ENCODE measurements around the gene MYO9A. TPM values are rescaled to one million over a fixed set of nuclear protein-coding genes. Genes with fewer than 3 reads are reported as not detected.

The MYO9A gene, protein sequence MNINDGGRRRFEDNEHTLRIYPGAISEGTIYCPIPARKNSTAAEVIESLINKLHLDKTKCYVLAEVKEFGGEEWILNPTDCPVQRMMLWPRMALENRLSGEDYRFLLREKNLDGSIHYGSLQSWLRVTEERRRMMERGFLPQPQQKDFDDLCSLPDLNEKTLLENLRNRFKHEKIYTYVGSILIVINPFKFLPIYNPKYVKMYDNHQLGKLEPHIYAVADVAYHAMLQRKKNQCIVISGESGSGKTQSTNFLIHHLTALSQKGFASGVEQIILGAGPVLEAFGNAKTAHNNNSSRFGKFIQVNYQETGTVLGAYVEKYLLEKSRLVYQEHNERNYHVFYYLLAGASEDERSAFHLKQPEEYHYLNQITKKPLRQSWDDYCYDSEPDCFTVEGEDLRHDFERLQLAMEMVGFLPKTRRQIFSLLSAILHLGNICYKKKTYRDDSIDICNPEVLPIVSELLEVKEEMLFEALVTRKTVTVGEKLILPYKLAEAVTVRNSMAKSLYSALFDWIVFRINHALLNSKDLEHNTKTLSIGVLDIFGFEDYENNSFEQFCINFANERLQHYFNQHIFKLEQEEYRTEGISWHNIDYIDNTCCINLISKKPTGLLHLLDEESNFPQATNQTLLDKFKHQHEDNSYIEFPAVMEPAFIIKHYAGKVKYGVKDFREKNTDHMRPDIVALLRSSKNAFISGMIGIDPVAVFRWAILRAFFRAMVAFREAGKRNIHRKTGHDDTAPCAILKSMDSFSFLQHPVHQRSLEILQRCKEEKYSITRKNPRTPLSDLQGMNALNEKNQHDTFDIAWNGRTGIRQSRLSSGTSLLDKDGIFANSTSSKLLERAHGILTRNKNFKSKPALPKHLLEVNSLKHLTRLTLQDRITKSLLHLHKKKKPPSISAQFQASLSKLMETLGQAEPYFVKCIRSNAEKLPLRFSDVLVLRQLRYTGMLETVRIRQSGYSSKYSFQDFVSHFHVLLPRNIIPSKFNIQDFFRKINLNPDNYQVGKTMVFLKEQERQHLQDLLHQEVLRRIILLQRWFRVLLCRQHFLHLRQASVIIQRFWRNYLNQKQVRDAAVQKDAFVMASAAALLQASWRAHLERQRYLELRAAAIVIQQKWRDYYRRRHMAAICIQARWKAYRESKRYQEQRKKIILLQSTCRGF (N-terminal part only)
- 12.0 TPM for polyA plus RNA-seq
- long read RNA-seq, donor 1, result 0 reads
- long read RNA-seq, donor 2, full-length matches to known transcripts, result 2 of 2 reads
- long read RNA-seq, donor 2, partial matches to known transcripts, result 0 of 2 reads
- long read RNA-seq, donor 2, other reads (novel, unspliced or antisense), result 0 of 2 reads
- long read RNA-seq, donor 3, result 0 reads
- long read RNA-seq, donor 4, result 0 reads
- long read RNA-seq, donor 5, result 0 reads
- long read RNA-seq, donor 6, result 0 reads
- long read RNA-seq, donor 7, result 0 reads
- long read RNA-seq, donor 8, result 0 reads
- long read RNA-seq, donor 9, result 0 reads
- long read RNA-seq, donor 10, partial matches to known transcripts, result 0 of 2 reads
- long read RNA-seq, donor 10, other reads (novel, unspliced or antisense), result 0 of 2 reads
- long read RNA-seq, donor 11, result 0 reads

DNA sequence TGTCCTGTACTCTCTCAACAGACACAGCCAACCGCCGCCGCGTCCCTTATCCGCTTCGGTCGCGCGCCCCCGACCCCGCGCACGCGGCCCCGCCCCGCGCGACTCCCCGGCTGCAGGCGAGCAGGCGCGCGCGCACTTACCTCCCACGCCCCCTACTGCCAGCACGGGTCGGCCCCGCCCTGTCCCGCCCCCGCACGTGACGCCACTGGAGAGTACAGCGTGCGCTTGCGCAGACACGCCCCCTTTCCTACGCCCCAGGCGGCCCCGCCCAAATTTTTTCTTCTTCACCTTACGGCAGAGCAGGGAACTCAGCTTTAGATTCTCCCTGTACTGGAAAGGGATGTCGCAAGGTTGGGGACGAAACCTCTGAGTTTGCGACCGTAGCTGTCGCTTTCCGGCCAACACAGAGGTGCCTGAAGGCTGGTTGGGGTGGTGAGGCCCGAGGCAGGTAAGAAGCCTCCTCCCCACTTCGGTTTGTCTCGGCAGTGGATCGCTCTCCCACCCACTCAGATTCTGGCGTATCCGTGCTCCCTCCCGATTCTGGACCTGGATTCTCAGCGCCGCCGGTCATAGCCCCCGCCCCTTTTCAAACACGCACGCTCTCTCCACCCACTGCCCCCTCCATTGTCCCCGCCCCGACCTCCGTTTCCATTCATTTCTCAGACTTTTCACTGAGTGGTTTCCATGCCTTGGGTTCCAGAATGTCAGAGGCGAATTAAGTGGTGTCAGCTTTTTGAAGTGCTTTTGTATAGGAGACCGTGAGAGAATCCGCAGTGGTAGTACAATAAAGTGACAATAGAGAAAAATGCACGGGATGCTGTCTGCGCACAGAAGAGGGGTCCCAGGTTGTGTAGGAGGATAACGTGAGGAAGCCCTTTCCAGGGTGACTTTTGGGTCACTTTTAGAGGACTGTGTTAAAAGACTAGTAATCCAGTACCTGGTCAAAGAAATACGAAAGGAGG, at the start of gene MYO9A, which contains the start of gene SENP8:
Gene MYO9A (minus strand): TSS at position 134 of the 962 bp plus-strand sequence. CDS start 71,587 bp downstream, outside the sequence.
Gene SENP8 (plus strand): TSS at position 387 of the 962 bp plus-strand sequence. CDS start 21,221 bp downstream, outside the sequence.
- no peaks in the 10 kb centered on the region for H3K36me3 ChIP-seq (ENCODE audit: control insufficient read depth, insufficient read depth, low read length)
- peak within 1 kb of the TSS; percentile 92 for H3K27ac ChIP-seq (ENCODE audit: low read length)
- H3K4me3 ChIP-seq (ENCODE audit: low read length), result peak within 1 kb of the TSS; percentile 93
- H3K4me1 ChIP-seq (ENCODE audit: control insufficient read depth, insufficient read depth, low read length), result peaks cover 4% of the 10 kb centered on the region
- H3K27me3 ChIP-seq (ENCODE audit: control insufficient read depth, insufficient read depth, low read length), result no peaks in the 10 kb centered on the region
- peak; percentile 99 for DNase-seq
- H3K9me3 ChIP-seq (ENCODE audit: control insufficient read depth, low read depth, low read length), result no peaks in the 10 kb centered on the region
- 3% methylated on average over 3 of the region's 69 CpGs for WGBS (ENCODE audit: insufficient coverage, low lambda C conversion rate)

DNA sequence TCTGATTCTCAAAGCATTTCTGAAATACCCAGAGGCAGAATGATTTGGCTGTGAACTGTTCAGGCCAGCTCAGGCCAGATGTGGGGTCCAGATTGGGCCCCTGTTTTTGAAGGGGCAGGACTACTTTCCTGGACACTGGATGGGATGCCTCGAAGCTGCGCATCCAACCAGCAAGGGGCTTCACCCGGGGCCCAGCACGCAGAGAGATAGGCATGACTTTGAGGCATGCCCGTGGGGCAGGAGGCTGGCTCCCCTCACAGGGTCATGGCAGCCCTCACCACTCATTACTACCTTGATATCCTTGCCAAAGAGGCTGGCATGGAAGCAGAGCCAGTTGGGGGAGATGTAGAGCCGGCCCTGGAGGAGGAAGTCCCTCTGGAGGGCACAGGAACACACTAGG, 49.5 kb upstream of the MYO9A start:
- Histone ChIP-seq H3K4me1 (ENCODE audit: control insufficient read depth, insufficient read depth, low read length) (peaks cover 28% of the 10 kb centered on the region), H3K36me3 (ENCODE audit: control insufficient read depth, insufficient read depth, low read length) (peaks cover 6% of the 10 kb centered on the region), H3K27me3 (ENCODE audit: control insufficient read depth, insufficient read depth, low read length) (no peaks in the 10 kb centered on the region), H3K4me3 (ENCODE audit: low read length) (no peak overlapping the region), H3K27ac (ENCODE audit: low read length) (no peak overlapping the region), H3K9me3 (ENCODE audit: control insufficient read depth, low read depth, low read length) (no peaks in the 10 kb centered on the region)
- WGBS (ENCODE audit: insufficient coverage, low lambda C conversion rate), result no CpG with 5 or more reads among the region's 6 CpGs
- DNase-seq, result no peak

DNA sequence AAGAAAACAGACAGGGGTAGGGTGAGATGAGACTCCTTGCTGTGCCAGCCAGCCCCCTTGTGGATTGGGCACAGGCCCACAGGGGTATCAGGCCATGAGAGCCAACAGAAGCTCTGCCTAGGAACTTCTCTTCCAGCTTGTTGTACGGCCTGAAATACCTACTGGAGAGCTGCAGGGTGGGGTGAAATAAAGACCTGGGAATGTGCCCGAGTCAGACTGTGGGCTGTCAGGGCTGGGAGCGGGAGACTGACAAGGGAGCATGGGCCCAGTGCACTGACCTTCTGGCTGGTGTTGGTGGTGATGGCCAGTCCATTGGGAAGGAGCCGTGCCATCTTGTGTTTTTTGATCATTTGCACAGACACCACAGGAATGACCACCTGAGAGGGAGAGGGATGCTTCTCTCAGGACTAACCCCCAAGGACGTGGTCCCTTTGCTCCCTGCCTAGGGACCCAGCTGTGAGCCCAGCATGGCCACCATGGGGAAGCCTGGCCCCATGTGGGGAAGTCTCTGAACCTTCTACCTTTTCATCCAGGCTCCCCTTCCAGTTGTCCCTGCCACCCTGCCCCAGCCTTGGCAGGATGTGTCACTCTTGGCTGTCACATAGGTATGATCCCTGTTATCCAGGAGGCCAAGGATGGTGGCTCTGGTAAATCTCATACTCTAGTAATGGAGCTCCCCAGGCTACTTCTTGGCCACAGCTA, 48.9 kb upstream of the MYO9A start:
- H3K27me3 ChIP-seq (ENCODE audit: control insufficient read depth, insufficient read depth, low read length), result no peaks in the 10 kb centered on the region
- peaks cover 30% of the 10 kb centered on the region for H3K4me1 ChIP-seq (ENCODE audit: control insufficient read depth, insufficient read depth, low read length)
- no peak overlapping the region for H3K4me3 ChIP-seq (ENCODE audit: low read length)
- H3K27ac ChIP-seq (ENCODE audit: low read length), result no peak overlapping the region
- no CpG with 5 or more reads among the region's 5 CpGs for WGBS (ENCODE audit: insufficient coverage, low lambda C conversion rate)
- H3K9me3 ChIP-seq (ENCODE audit: control insufficient read depth, low read depth, low read length), result no peaks in the 10 kb centered on the region
- peaks cover 6% of the 10 kb centered on the region for H3K36me3 ChIP-seq (ENCODE audit: control insufficient read depth, insufficient read depth, low read length)
- no peak for DNase-seq

DNA sequence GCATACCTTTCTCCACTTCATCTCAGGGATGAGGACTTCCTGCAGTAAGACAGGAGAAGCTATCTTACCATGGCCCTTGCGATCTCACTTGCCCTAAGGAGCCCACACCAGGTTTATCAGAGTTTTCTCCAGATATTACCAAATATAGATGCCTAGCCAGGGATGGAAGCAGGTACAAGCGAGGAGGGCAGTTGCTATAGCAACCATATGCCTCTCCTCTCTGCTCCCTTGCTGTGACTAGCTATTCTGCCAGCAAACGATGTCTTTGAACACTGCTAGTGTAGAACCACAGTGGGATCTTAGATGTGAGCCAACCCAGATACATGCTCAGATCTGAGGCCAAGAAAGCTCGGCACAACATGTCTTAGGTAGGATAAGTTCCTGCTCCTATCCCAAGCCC, 45.8 kb upstream of the MYO9A start:
- no CpG with 5 or more reads among the region's 4 CpGs for WGBS (ENCODE audit: insufficient coverage, low lambda C conversion rate)
- Histone ChIP-seq H3K9me3 (ENCODE audit: control insufficient read depth, low read depth, low read length) (no peaks in the 10 kb centered on the region), H3K36me3 (ENCODE audit: control insufficient read depth, insufficient read depth, low read length) (peaks cover 6% of the 10 kb centered on the region), H3K27ac (ENCODE audit: low read length) (no peak overlapping the region), H3K4me1 (ENCODE audit: control insufficient read depth, insufficient read depth, low read length) (peaks cover 19% of the 10 kb centered on the region), H3K4me3 (ENCODE audit: low read length) (no peak overlapping the region), H3K27me3 (ENCODE audit: control insufficient read depth, insufficient read depth, low read length) (no peaks in the 10 kb centered on the region)
- no peak for DNase-seq

DNA sequence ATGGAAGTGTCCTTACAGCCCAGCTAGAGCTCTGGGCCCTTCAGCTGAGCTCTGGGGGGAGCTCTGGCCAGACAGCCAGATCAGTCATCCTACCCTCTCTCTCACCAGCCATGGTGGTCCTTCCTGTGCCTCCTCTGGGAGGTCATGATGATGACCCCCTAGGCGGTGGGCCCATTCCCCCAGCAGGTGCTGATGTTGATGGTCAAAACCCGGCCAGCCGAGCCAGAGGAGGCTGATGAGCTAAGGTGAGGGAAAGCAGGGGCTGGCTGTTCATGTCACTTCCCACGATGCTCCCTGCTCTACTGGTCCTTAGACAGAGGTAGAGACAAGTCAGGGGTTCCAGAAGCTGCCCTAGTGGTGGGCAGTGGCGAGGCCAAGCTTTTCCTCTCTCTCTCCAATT, 44.6 kb upstream of the MYO9A start:
- Histone ChIP-seq H3K36me3 (ENCODE audit: control insufficient read depth, insufficient read depth, low read length) (peaks cover 6% of the 10 kb centered on the region), H3K27me3 (ENCODE audit: control insufficient read depth, insufficient read depth, low read length) (no peaks in the 10 kb centered on the region), H3K4me1 (ENCODE audit: control insufficient read depth, insufficient read depth, low read length) (peaks cover 11% of the 10 kb centered on the region), H3K9me3 (ENCODE audit: control insufficient read depth, low read depth, low read length) (no peaks in the 10 kb centered on the region), H3K27ac (ENCODE audit: low read length) (no peak overlapping the region), H3K4me3 (ENCODE audit: low read length) (no peak overlapping the region)
- no peak for DNase-seq
- WGBS (ENCODE audit: insufficient coverage, low lambda C conversion rate), result no CpG with 5 or more reads among the region's 5 CpGs

DNA sequence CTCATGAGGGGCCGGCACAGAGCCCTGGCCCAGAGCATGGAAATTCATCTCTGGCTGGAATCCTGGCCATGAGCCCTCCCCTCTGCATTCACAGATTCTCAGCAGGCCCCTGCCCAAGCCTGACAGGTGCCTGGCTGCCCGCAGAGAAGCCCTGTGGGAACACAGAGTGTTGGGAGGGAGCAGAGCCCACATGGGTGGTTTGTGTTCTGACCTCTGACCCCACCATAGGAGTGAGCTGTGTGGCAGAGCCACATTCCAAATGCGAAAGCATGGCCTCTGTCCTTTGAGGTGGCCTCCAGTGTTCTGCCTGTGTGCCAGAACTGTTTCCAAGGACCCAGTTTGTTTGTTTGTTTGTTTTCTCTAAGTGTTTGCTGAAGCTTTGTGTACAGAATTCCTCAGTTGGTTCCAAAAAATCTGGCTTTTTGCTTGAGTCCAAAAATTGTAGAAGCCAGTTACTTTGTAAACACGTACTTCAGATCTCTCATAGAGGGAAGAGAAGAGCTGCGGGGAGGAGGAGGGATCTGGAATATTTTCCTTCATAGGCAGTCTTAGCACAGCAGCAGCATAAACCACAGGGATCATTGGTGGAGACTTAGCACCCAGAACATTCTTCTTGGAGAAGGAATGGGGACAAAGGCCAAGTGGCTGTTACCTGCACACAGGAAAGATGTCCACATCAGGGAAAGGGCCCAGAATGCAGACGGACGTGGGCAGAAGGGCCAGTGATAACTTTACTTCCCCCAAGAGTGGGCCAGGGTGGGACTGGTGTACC, 43.6 kb upstream of the MYO9A start:
- Histone ChIP-seq H3K9me3 (ENCODE audit: control insufficient read depth, low read depth, low read length) (no peaks in the 10 kb centered on the region), H3K4me1 (ENCODE audit: control insufficient read depth, insufficient read depth, low read length) (peaks cover 11% of the 10 kb centered on the region), H3K27me3 (ENCODE audit: control insufficient read depth, insufficient read depth, low read length) (no peaks in the 10 kb centered on the region), H3K4me3 (ENCODE audit: low read length) (no peak overlapping the region), H3K27ac (ENCODE audit: low read length) (no peak overlapping the region), H3K36me3 (ENCODE audit: control insufficient read depth, insufficient read depth, low read length) (peaks cover 3% of the 10 kb centered on the region)
- DNase-seq, result no peak
- no CpG with 5 or more reads among the region's 7 CpGs for WGBS (ENCODE audit: insufficient coverage, low lambda C conversion rate)

DNA sequence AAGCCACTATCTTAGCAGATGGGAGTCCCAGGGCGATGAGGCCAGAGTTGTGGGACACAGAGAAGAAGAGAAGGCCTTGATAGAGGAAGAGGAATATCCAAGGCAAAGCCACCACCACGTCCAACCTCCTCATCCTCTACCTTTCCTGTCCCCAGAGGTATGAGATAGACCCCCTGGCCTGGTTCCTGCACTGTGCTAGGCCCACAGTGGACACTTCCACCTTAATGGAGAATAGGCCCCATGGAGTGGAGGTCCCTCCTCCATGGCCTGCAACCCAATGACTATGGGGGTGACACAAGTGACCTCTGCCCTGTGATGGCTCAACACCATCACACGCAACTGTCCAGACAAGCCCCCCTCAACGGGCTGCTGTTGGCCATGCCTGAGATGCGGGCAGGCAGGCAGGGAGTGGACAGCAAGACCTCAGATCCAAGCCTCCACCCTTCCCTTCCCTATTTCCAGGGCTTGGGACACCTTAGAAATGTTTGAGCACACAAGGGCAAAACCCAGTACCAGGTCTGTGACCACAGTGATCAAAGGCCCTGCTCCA, 42.8 kb upstream of the MYO9A start:
- no peak overlapping the region for H3K4me3 ChIP-seq (ENCODE audit: low read length)
- H3K27me3 ChIP-seq (ENCODE audit: control insufficient read depth, insufficient read depth, low read length), result no peaks in the 10 kb centered on the region
- peaks cover 3% of the 10 kb centered on the region for H3K36me3 ChIP-seq (ENCODE audit: control insufficient read depth, insufficient read depth, low read length)
- H3K4me1 ChIP-seq (ENCODE audit: control insufficient read depth, insufficient read depth, low read length), result peaks cover 11% of the 10 kb centered on the region
- WGBS (ENCODE audit: insufficient coverage, low lambda C conversion rate), result no CpG with 5 or more reads among the region's 5 CpGs
- no peaks in the 10 kb centered on the region for H3K9me3 ChIP-seq (ENCODE audit: control insufficient read depth, low read depth, low read length)
- no peak for DNase-seq
- no peak overlapping the region for H3K27ac ChIP-seq (ENCODE audit: low read length)

DNA sequence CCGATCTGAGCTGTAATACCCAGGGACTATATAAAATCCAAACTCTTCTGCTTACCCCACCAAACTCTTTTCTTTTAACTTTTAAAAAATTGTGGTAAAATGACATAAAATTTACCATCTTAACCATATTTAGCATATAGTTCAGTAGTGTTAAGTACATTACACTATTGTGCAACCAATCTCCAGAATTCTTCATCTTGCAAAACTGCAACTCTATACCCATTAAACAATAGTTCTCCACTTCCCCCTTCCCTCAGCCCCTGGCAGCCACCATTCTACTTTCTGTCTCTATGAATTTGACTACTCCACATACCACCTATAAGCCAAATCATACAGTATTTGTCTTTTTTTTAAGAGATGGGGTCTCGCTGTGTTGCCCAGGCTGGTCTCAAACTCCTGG, 39.0 kb upstream of the MYO9A start:
- no peaks in the 10 kb centered on the region for H3K9me3 ChIP-seq (ENCODE audit: control insufficient read depth, low read depth, low read length)
- H3K4me3 ChIP-seq (ENCODE audit: low read length), result no peak overlapping the region
- H3K27ac ChIP-seq (ENCODE audit: low read length), result no peak overlapping the region
- H3K36me3 ChIP-seq (ENCODE audit: control insufficient read depth, insufficient read depth, low read length), result no peaks in the 10 kb centered on the region
- peaks cover 16% of the 10 kb centered on the region for H3K4me1 ChIP-seq (ENCODE audit: control insufficient read depth, insufficient read depth, low read length)
- no peaks in the 10 kb centered on the region for H3K27me3 ChIP-seq (ENCODE audit: control insufficient read depth, insufficient read depth, low read length)
- no peak for DNase-seq
- WGBS (ENCODE audit: insufficient coverage, low lambda C conversion rate), result no CpG with 5 or more reads among the region's 2 CpGs
